HepG2 (cell line): ENCODE measurements around the gene PROC. TPM values are rescaled to one million over a fixed set of nuclear protein-coding genes. Genes with fewer than 3 reads are reported as not detected.

Source experiments
- ATAC-seq: fragments of 200-7000 bp; cut with Tn5 transposase; 3 replicates; pipeline ENCODE4 v1.9.1; 2020; ENCODE audit warnings: mild to moderate bottlenecking, moderate library complexity
- BruUV-seq: library from RNA; stranded (reverse); fragments of 400-500 nt; replicated peaks from 2 replicates; lab custom pipeline; 2021; lab: Mats Ljungman, UMichigan
- CTCF ChIA-PET: fragments of 300-600 bp; formaldehyde crosslinking; extraction: SDS; loops from one replicate; lab custom pipeline; 2021; ENCODE audit warnings: low total read pairs, inconsistent platforms, low intra/inter-chr PET ratio; lab: Yijun Ruan, JAX
- POLR2A ChIA-PET: fragments of 350-600 bp; sonication (Branson Sonifier 250); formaldehyde crosslinking; loops from one replicate; lab custom pipeline; 2020; ENCODE audit warnings: antibody characterized with exemption, inconsistent platforms; lab: Yijun Ruan, JAX
- DNase-seq: peaks from one replicate; pipeline ENCODE4 v3.0.0-alpha.2; 2015; ENCODE audit warnings: low spot score
- FAIRE-seq: peaks from 3 replicates; lab custom pipeline; 2011; peaks lifted over from hg19 to GRCh38; lab: Jason Lieb, UNC
- H2AFZ ChIP-seq: one replicate; pipeline ENCODE4 v1.6.1; 2011; ENCODE audit warnings: low read length, inconsistent platforms
- H3K27ac ChIP-seq: fragments of 300-600 bp; 3 replicates; pipeline ENCODE4 v1.8.0; 2011; ENCODE audit warnings: mixed run types, mild to moderate bottlenecking, mixed read lengths, low read length, inconsistent platforms; ENCODE audit not compliant: insufficient read depth; ENCODE audit errors: extremely low read length
- H3K27me3 ChIP-seq, 2 experiments: fragments of 200-600 bp in 1 of 2; 2 replicates in 1 of 2; 3 replicates in 1 of 2; pipeline versions ENCODE4 v1.6.0 to v1.8.0; 2011; ENCODE audit warnings: low read length in 2 of 2, mild to moderate bottlenecking in 2 of 2, moderate library complexity in 2 of 2, inconsistent platforms in 1 of 2; ENCODE audit not compliant: insufficient read depth in 2 of 2, control insufficient read depth in 1 of 2
- H3K36me3 ChIP-seq, 2 experiments: fragments of 200-600 bp in 1 of 2; replicated peaks in 1 of 2; 2 replicates in 1 of 2; 3 replicates in 1 of 2; pipeline versions ENCODE4 v1.5.1 to v1.8.0; 2011; ENCODE audit warnings: low read length in 2 of 2, inconsistent platforms in 1 of 2; ENCODE audit not compliant: insufficient read depth in 2 of 2, control insufficient read depth in 1 of 2
- H3K4me1 ChIP-seq: 2 replicates; pipeline ENCODE4 v1.5.1; 2012; ENCODE audit warnings: low read length, inconsistent platforms; ENCODE audit not compliant: insufficient read depth
- H3K4me2 ChIP-seq: 2 replicates; pipeline ENCODE4 v1.6.0; 2011; ENCODE audit warnings: low read depth, low read length, inconsistent platforms
- H3K4me3 ChIP-seq, 3 experiments: fragments of 200-600 bp in 1 of 3; sonication (generic), shearing (Covaris generic) in 1 of 3; replicated peaks in 1 of 3; 2 replicates each; pipeline ENCODE4 v1.5.1; 2011 to 2016; ENCODE audit warnings: low read length in 3 of 3, inconsistent platforms in 2 of 3, low read depth in 2 of 3, mild to moderate bottlenecking in 2 of 3, control low read depth in 1 of 3, mixed read lengths in 1 of 3; ENCODE audit not compliant: insufficient read depth in 1 of 3
- H3K79me2 ChIP-seq: one replicate; pipeline ENCODE4 v1.6.1; 2011; ENCODE audit warnings: low read length, inconsistent platforms; ENCODE audit not compliant: insufficient read depth
- H3K9ac ChIP-seq: 2 replicates; pipeline ENCODE4 v1.6.0; 2011; ENCODE audit warnings: mild to moderate bottlenecking, low read depth, low read length, inconsistent platforms; ENCODE audit not compliant: insufficient read depth
- H3K9me3 ChIP-seq: 2 replicates; pipeline ENCODE4 v1.5.1; 2012; ENCODE audit warnings: mild to moderate bottlenecking, low read length
- H4K20me1 ChIP-seq: 2 replicates; pipeline ENCODE4 v1.6.0; 2011; ENCODE audit warnings: inconsistent platforms, mild to moderate bottlenecking, low read length, moderate library complexity; ENCODE audit not compliant: insufficient read depth
- ARID2 ChIP-seq: sonication (generic); formaldehyde crosslinking; IDR thresholded peaks from 2 replicates; pipeline ENCODE4 v1.8.1; 2022; ENCODE audit warnings: mild to moderate bottlenecking, missing genetic modification reagents, borderline replicate concordance
- DNMT1 ChIP-seq: sonication (generic); formaldehyde crosslinking; IDR thresholded peaks from 2 replicates; pipeline ENCODE4 v1.5.1; 2020; ENCODE audit warnings: mild to moderate bottlenecking, missing genetic modification reagents
- HBP1 ChIP-seq: IDR thresholded peaks from 2 replicates; pipeline ENCODE4 v1.6.1; 2016; ENCODE audit warnings: low read depth, control low read depth
- HES4 ChIP-seq: sonication (generic); formaldehyde crosslinking; IDR thresholded peaks from 2 replicates; pipeline ENCODE4 v1.9.0; 2021; ENCODE audit warnings: mild to moderate bottlenecking, missing genetic modification reagents, borderline replicate concordance
- MAFK ChIP-seq, 2 experiments: IDR thresholded peaks in 1 of 2; conservative IDR thresholded peaks in 1 of 2; 2 replicates each; pipeline ENCODE4 v1.6.1; 2011; ENCODE audit warnings: improper control_type of control experiment in 2 of 2, low read length in 2 of 2
- RBAK ChIP-seq: sonication (generic); formaldehyde crosslinking; IDR thresholded peaks from 2 replicates; pipeline ENCODE4 v1.5.1; 2020; ENCODE audit warnings: mild to moderate bottlenecking, missing genetic modification reagents
- TCF7L2 ChIP-seq: IDR thresholded peaks from 2 replicates; pipeline ENCODE4 v1.6.1; 2011; ENCODE audit warnings: mild to moderate bottlenecking, low read depth, low read length, moderate library complexity
- TIGD3 ChIP-seq: sonication (generic); formaldehyde crosslinking; IDR thresholded peaks from 2 replicates; pipeline ENCODE4 v1.5.1; 2020; ENCODE audit warnings: mild to moderate bottlenecking, missing genetic modification reagents, borderline replicate concordance
- ZBTB26 ChIP-seq: IDR thresholded peaks from 2 replicates; pipeline ENCODE4 v1.6.1; 2016; ENCODE audit warnings: missing compliant biosample characterization, missing genetic modification reagents, borderline replicate concordance
- ZBTB34 ChIP-seq: sonication (generic); formaldehyde crosslinking; IDR thresholded peaks from 2 replicates; pipeline ENCODE4 v1.8.0; 2022; ENCODE audit warnings: mild to moderate bottlenecking, missing genetic modification reagents
- ZC3H4 ChIP-seq: sonication (generic); formaldehyde crosslinking; IDR thresholded peaks from 2 replicates; pipeline ENCODE4 v1.4.0; 2020; ENCODE audit warnings: missing genetic modification reagents, borderline replicate concordance
- ZNF253 ChIP-seq: sonication (generic); formaldehyde crosslinking; IDR thresholded peaks from 2 replicates; pipeline ENCODE4 v1.8.0; 2022; ENCODE audit warnings: mild to moderate bottlenecking, missing genetic modification reagents, borderline replicate concordance
- ZNF317 ChIP-seq: sonication (generic); formaldehyde crosslinking; IDR thresholded peaks from 2 replicates; pipeline ENCODE4 v1.5.0; 2020; ENCODE audit warnings: mild to moderate bottlenecking, missing genetic modification reagents
- ZNF431 ChIP-seq: sonication (generic); formaldehyde crosslinking; IDR thresholded peaks from 2 replicates; pipeline ENCODE4 v1.9.0; 2022; ENCODE audit warnings: missing genetic modification reagents, low read depth, mild to moderate bottlenecking, borderline replicate concordance
- ZNF44 ChIP-seq: sonication (generic); formaldehyde crosslinking; IDR thresholded peaks from 2 replicates; pipeline ENCODE4 v1.5.1; 2020; ENCODE audit warnings: mild to moderate bottlenecking, missing genetic modification reagents
- ZNF501 ChIP-seq: sonication (generic); formaldehyde crosslinking; IDR thresholded peaks from 2 replicates; pipeline ENCODE4 v1.5.1; 2020; ENCODE audit warnings: mild to moderate bottlenecking, moderate library complexity, missing genetic modification reagents
- ZNF777 ChIP-seq: sonication (generic); formaldehyde crosslinking; IDR thresholded peaks from 2 replicates; pipeline ENCODE4 v1.4.0; 2020; ENCODE audit warnings: missing genetic modification reagents
- WGBS: methylation state at CpG from one replicate; pipeline ENCODE4 v1.1.6; 2017; ENCODE audit warnings: low lambda C conversion rate; 5-methylcytosine and 5-hydroxymethylcytosine counted together
- in situ Hi-C: cut with HindIII; loops from 2 replicates; pipeline ENCODE4 v1.10.0; 2017; ENCODE audit warnings: low pct_unique_long_range_greater_than_20kb; ENCODE audit not compliant: extremely low pct_ligation_motif_present
- intact Hi-C: fragments of 100-400 bp; cut with micrococcal nuclease; formaldehyde crosslinking; loops from one replicate; pipeline ENCODE4 v1.10.0; 2022; ENCODE audit not compliant: unreplicated experiment
- polyA plus RNA-seq, 8 experiments: library from polyadenylated mRNA; depleted of rRNA in 3 of 8; stranded (reverse) in 7 of 8; unstranded in 1 of 8; fragments of >200 nt; fragmentation: Illumina TruSeq in 4 of 8; extraction: Trizol in 4 of 8; gene quantifications; 2 replicates each; pipeline versions ENCODE4 v1.2.1 to v1.2.3, GENCODE V29; 2011 to 2016; ENCODE audit warnings: low read depth in 4 of 8, missing spikeins in 1 of 8, mixed read lengths in 1 of 8; ENCODE audit not compliant: insufficient read depth in 1 of 8
- total RNA-seq, 5 experiments: library from RNA; depleted of rRNA; stranded (reverse); fragments of >200 nt; fragmentation: Illumina TruSeq; extraction: Trizol; gene quantifications; 2 replicates each; pipeline ENCODE4 v1.2.3, GENCODE V29; 2016; ENCODE audit warnings: low read depth in 1 of 5

The PROC gene
- total and polyA plus RNA-seq, 2 of the 13 experiments (the other 11 are each of a cell fraction or from before 2014, with no cell fraction given): 134 to 185 TPM

GRCh38 chr2:127401757-127402695 lies 16.2 kb upstream of the PROC start:
- peak overlapping the region; percentile 6 for H3K27ac ChIP-seq
- peaks cover 52% of the 10 kb centered on the region for H3K4me1 ChIP-seq
- BruUV-seq: no TSS peak
- CTCF ChIA-PET: no interaction called here
- no peak for DNase-seq
- H3K79me2 ChIP-seq: no peaks in the 10 kb centered on the region
- H3K9me3 ChIP-seq: no peaks in the 10 kb centered on the region
- 65% methylated on average over 9 of the region's 11 CpGs for WGBS
- intact Hi-C loops: no loop called here
- no peak overlapping the region for H2AFZ ChIP-seq
- POLR2A ChIA-PET: interaction anchor here (0.7 to 2.3 kb wide), 5 partner anchors 13 to 16 kb away, joined by 3 to 8 read pairs (median 4); partner anchors contain the start of gene PROC
- H4K20me1 ChIP-seq: no peaks in the 10 kb centered on the region
- H3K27me3 ChIP-seq: no peaks in the 10 kb centered on the region
- no peak overlapping the region for H3K4me3 ChIP-seq
- ATAC-seq: 0 out of 3 replicates have a peak, but pooled peaks have one; percentile 3
- no peaks in the 10 kb centered on the region for H3K36me3 ChIP-seq
- in situ Hi-C loops: no loop called here
- FAIRE-seq: peak; percentile 23
- peak overlapping the region; percentile 62 for H3K4me2 ChIP-seq
- H3K9ac ChIP-seq: peak overlapping the region; percentile 65
- 0 out of 2 replicates have a peak, but pooled peaks have one; percentile 31 for TF ChIP-seq ZNF431 (CRISPR knock-in tag)
- no peak for TF ChIP-seq ZNF317
- TF ChIP-seq ZNF501: 0 out of 2 replicates have a peak, but pooled peaks have one; percentile 31
- no peak for TF ChIP-seq ZNF777 (CRISPR knock-in tag)
- TF ChIP-seq ZC3H4 (CRISPR knock-in tag): no peak
- no peak for TF ChIP-seq HBP1 (CRISPR knock-in tag)
- TF ChIP-seq RBAK (CRISPR knock-in tag): no peak
- no peak for TF ChIP-seq ZBTB34 (CRISPR knock-in tag)
- no peak for TF ChIP-seq DNMT1 (CRISPR knock-in tag)
- TF ChIP-seq MAFK (conservative IDR thresholded peaks at IDR 0.05 in 1 of 2, IDR thresholded peaks at IDR 0.05 in 1 of 2; ENCODE audit: low read length in 2 of 2): peak; percentile 23 to 40; a peak in 3 of 4 replicates
- 0 out of 2 replicates have a peak, but pooled peaks have one; percentile 41 for TF ChIP-seq TIGD3 (CRISPR knock-in tag)
- TF ChIP-seq TCF7L2: no peak
- no peak for TF ChIP-seq ZNF253 (CRISPR knock-in tag)
- TF ChIP-seq ZNF44 (CRISPR knock-in tag): 0 out of 2 replicates have a peak, but pooled peaks have one; percentile 11
- TF ChIP-seq ARID2 (CRISPR knock-in tag): no peak
- no peak for TF ChIP-seq HES4
- TF ChIP-seq ZBTB26 (CRISPR knock-in tag): no peak
